K562 (cell line): ENCODE measurements around the gene NKAIN4. TPM values are rescaled to one million over a fixed set of nuclear protein-coding genes. Genes with fewer than 3 reads are reported as not detected.

Source experiments
- ATAC-seq: fragments of 200-7000 bp; cut with Tn5 transposase; 3 replicates; pipeline ENCODE4 v1.9.1; 2020; ENCODE audit warnings: moderate library complexity
- BruUV-seq: library from RNA; stranded (reverse); fragments of 400-500 nt; replicated peaks from 2 replicates; lab custom pipeline; 2021; lab: Mats Ljungman, UMichigan
- CTCF ChIA-PET: fragments of 300-600 bp; formaldehyde crosslinking; extraction: SDS; loops from one replicate; lab custom pipeline; 2021; ENCODE audit warnings: low intra/inter-chr PET ratio; lab: Yijun Ruan, JAX
- POLR2A ChIA-PET: fragments of 300-600, 350-650 bp; sonication (Branson Sonifier 250); formaldehyde crosslinking; extraction: SDS; loops from one replicate; lab custom pipeline; 2021; ENCODE audit warnings: antibody characterized with exemption, inconsistent platforms; lab: Yijun Ruan, JAX
- DNase-seq, 4 experiments: peaks; one replicate each; pipeline versions ENCODE4 v3.0.0 to v3.0.0-alpha.2; 2011 to 2018; ENCODE audit warnings: low spot score in 3 of 4, mixed read lengths in 3 of 4; ENCODE audit errors: extremely low read depth in 1 of 4
- FAIRE-seq: peaks from 2 replicates; lab custom pipeline; 2011; peaks lifted over from hg19 to GRCh38; lab: Jason Lieb, UNC
- H2AFZ ChIP-seq: 2 replicates; pipeline ENCODE4 v1.6.0; 2011; ENCODE audit warnings: low read depth, low read length, control low read depth, inconsistent platforms
- H3K27ac ChIP-seq: fragments of 200-600 bp; 3 replicates; pipeline ENCODE4 v1.8.0; 2011; ENCODE audit warnings: low read depth, mild to moderate bottlenecking, control low read depth, inconsistent platforms, low read length, moderate library complexity, mixed read lengths; ENCODE audit errors: extremely low read depth
- H3K27me3 ChIP-seq, 2 experiments: fragments of 300-600 bp in 1 of 2; 2 replicates in 1 of 2; 3 replicates in 1 of 2; pipeline versions ENCODE4 v1.6.0 to v1.8.0; 2011; ENCODE audit warnings: inconsistent platforms in 2 of 2, low read length in 2 of 2, mild to moderate bottlenecking in 1 of 2, mixed read lengths in 1 of 2, moderate library complexity in 1 of 2; ENCODE audit not compliant: control insufficient read depth in 2 of 2, insufficient read depth in 2 of 2
- H3K36me3 ChIP-seq: fragments of 300-600 bp; 3 replicates; pipeline ENCODE4 v1.8.0; 2011; ENCODE audit warnings: mild to moderate bottlenecking, low read length, inconsistent platforms; ENCODE audit not compliant: control insufficient read depth, insufficient read depth
- H3K4me1 ChIP-seq, 2 experiments: fragments of 200-600 bp in 1 of 2; replicated peaks in 1 of 2; 2 replicates in 1 of 2; 3 replicates in 1 of 2; pipeline versions ENCODE4 v1.5.1 to v1.8.0; 2011; ENCODE audit warnings: inconsistent platforms in 2 of 2, low read length in 2 of 2, mild to moderate bottlenecking in 1 of 2, mixed read lengths in 1 of 2, moderate library complexity in 1 of 2; ENCODE audit not compliant: control insufficient read depth in 2 of 2, insufficient read depth in 2 of 2
- H3K4me2 ChIP-seq: 2 replicates; pipeline ENCODE4 v1.6.1; 2011; ENCODE audit warnings: low read length, control low read depth, inconsistent platforms, mixed read lengths; ENCODE audit not compliant: insufficient read depth
- H3K4me3 ChIP-seq: fragments of 200-600 bp; sonication (generic), shearing (Covaris generic); 2 replicates; pipeline ENCODE4 v1.5.1; 2016; ENCODE audit warnings: control low read depth, inconsistent platforms
- H3K79me2 ChIP-seq: fragments of 200-600 bp; 3 replicates; pipeline ENCODE4 v1.8.0; 2011; ENCODE audit warnings: low read length, inconsistent platforms; ENCODE audit not compliant: control insufficient read depth, insufficient read depth
- H3K9ac ChIP-seq, 2 experiments: 2 replicates each; pipeline versions ENCODE4 v1.6.0 to v1.6.1; 2011; ENCODE audit warnings: low read depth in 2 of 2, low read length in 2 of 2, control low read depth in 1 of 2, inconsistent platforms in 1 of 2, mild to moderate bottlenecking in 1 of 2, mixed read lengths in 1 of 2; ENCODE audit not compliant: insufficient read depth in 1 of 2
- H3K9me1 ChIP-seq: one replicate; pipeline ENCODE4 v1.6.0; 2011; ENCODE audit warnings: inconsistent platforms, mild to moderate bottlenecking, low read length, moderate library complexity; ENCODE audit not compliant: control insufficient read depth, insufficient read depth
- H3K9me3 ChIP-seq: replicated peaks from 2 replicates; pipeline ENCODE4 v1.5.1; 2011; ENCODE audit warnings: low read depth, low read length, inconsistent platforms; ENCODE audit not compliant: control insufficient read depth, insufficient read depth
- H4K20me1 ChIP-seq: replicated peaks from 2 replicates; pipeline ENCODE4 v1.6.1; 2011; ENCODE audit warnings: low read length, inconsistent platforms, mixed read lengths; ENCODE audit not compliant: control insufficient read depth, insufficient read depth
- NCOA4 ChIP-seq: fragments of 450-650 bp; IDR thresholded peaks from 2 replicates; pipeline ENCODE4 v1.6.1; 2018; ENCODE audit warnings: mild to moderate bottlenecking; ENCODE audit not compliant: partially characterized antibody
- NFXL1 ChIP-seq: fragments of 450-650 bp; formaldehyde crosslinking; IDR thresholded peaks from 2 replicates; pipeline ENCODE4 v1.4.0; 2021; ENCODE audit warnings: mild to moderate bottlenecking
- WGBS: fragments of 100-300 bp; shearing (Covaris generic); methylation state at CpG from one replicate; pipeline ENCODE4 v1.1.6; 2016; ENCODE audit warnings: low coverage, mixed read lengths; ENCODE audit not compliant: insufficient coverage; ENCODE audit errors: missing lambda C conversion rate; 5-methylcytosine and 5-hydroxymethylcytosine counted together
- in situ Hi-C: fragments of 300-500 bp; cut with MboI; formaldehyde crosslinking; loops from 4 replicates; pipeline ENCODE4 v1.15.0; 2018; ENCODE audit warnings: inconsistent platforms, mixed read lengths
- intact Hi-C: fragments of 100-400 bp; cut with micrococcal nuclease; formaldehyde crosslinking; loops from 2 replicates; pipeline ENCODE4 v1.14.2; 2022
- polyA plus RNA-seq, 8 experiments: library from polyadenylated mRNA; depleted of rRNA in 4 of 8; stranded (reverse) in 5 of 8; unstranded in 3 of 8; fragments of >200 nt; fragmentation: Nextera tagmentation in 2 of 8; fragmentation: Illumina TruSeq in 1 of 8; extraction: Ambion mirVana in 2 of 8; extraction: Trizol in 1 of 8; gene quantifications; 2 replicates each; pipeline versions ENCODE4 v1.2.1 to v1.2.3, GENCODE V29; 2011 to 2014; ENCODE audit warnings: inconsistent platforms in 1 of 8, missing spikeins in 1 of 8
- total RNA-seq, 7 experiments: library from RNA; depleted of rRNA in 6 of 7; stranded (reverse); fragments of >200 nt in 6 of 7; fragmentation: Illumina TruSeq in 2 of 7; extraction: Trizol in 2 of 7; gene quantifications; 2 replicates each; pipeline versions ENCODE4 v1.2.1 to v1.2.3, GENCODE V29; 2011 to 2021; ENCODE audit warnings: low replicate concordance in 1 of 7
- TF ChIP-seq, protein P1 (sequence below): fragments of 250-450 bp; sonication (Bioruptor Pico); IDR thresholded peaks from 2 replicates; pipeline ENCODE4 v1.4.0; 2020
- TF ChIP-seq, protein P2 (sequence below): fragments of 450-650 bp; IDR thresholded peaks from 2 replicates; pipeline ENCODE4 v1.6.1; 2016
- TF ChIP-seq, protein P3 (sequence below): fragments of 450-650 bp; IDR thresholded peaks from 2 replicates; pipeline ENCODE4 v1.6.1; 2016; ENCODE audit warnings: mild to moderate bottlenecking, moderate library complexity

NKAIN4 gene
- total and polyA plus RNA-seq, 9 of the 15 experiments (the other 6 are each of a cell fraction or from before 2014, with no cell fraction given): not detected

DNA sequence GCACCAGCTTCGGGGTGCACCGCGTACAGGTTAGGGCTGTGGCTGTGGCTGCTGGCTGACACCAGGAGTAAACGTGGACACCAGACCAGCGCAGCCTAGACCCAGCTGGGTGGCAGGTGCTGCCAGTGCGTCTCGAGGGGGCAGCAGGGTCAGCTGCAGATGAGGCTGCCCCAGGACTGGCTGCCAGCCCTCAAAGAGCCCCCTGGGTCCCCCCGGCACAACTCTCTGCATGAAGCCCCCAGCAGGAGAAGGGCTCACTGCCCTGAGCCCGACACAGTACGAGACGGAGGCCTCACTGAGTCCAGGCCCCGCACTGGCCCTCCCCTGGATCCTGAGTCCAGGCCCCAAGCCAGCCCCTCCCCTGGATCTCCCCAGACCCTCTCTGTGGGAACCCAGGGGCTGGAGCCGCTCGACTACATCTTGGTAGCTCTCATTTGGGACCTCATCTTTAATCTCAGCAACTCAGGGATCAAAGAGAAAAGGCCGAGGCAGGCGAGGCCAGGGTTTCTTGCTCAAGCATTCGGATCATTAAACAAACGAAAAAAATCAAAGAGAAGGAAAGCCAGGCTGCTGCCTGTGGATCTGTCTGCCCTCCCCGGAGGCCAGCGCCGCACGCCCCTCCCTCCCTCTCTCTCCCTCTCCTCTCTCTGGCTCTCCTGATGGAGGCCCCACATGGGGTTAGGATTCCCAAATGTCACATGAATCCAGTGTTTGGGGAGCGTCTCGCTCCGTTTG is 7.0 kb upstream of the NKAIN4 start:
- no peak overlapping the region for H3K4me2 ChIP-seq
- no TSS peak for BruUV-seq
- H3K4me3 ChIP-seq: no peak overlapping the region
- H3K9ac ChIP-seq: no peak overlapping the region; a peak in 2 of 4 replicates
- peaks cover 29 to 66% of the 10 kb centered on the region in 2 experiments; a peak in 4 of 5 replicates for H3K27me3 ChIP-seq
- POLR2A ChIA-PET: interaction anchor here (0.7 kb wide), 1 partner anchor 12 kb away, joined by 3 read pairs; no protein-coding TSS in a partner anchor
- no peak for DNase-seq
- H3K36me3 ChIP-seq: no peaks in the 10 kb centered on the region
- no peak for FAIRE-seq
- no peak overlapping the region for H3K27ac ChIP-seq
- no peaks in the 10 kb centered on the region for H3K79me2 ChIP-seq
- H4K20me1 ChIP-seq: 0 out of 2 replicates have a peak, but pooled peaks cover 11% of the 10 kb centered on the region
- H3K9me3 ChIP-seq: no peaks in the 10 kb centered on the region
- peak; percentile 36; the same call in 1 of the 3 replicates for ATAC-seq
- H3K9me1 ChIP-seq: no peaks in the 10 kb centered on the region
- peaks cover 11 to 23% of the 10 kb centered on the region in 2 experiments for H3K4me1 ChIP-seq
- CTCF ChIA-PET: no interaction called here
- WGBS: 12% methylated on average over 25 of the region's 25 CpGs
- intact Hi-C loops: no loop called here
- H2AFZ ChIP-seq: no peak overlapping the region
- in situ Hi-C loops: no loop called here
- TF ChIP-seq NFXL1 (no peak), NCOA4 (no peak)
- TF ChIP-seq, protein P1, sequence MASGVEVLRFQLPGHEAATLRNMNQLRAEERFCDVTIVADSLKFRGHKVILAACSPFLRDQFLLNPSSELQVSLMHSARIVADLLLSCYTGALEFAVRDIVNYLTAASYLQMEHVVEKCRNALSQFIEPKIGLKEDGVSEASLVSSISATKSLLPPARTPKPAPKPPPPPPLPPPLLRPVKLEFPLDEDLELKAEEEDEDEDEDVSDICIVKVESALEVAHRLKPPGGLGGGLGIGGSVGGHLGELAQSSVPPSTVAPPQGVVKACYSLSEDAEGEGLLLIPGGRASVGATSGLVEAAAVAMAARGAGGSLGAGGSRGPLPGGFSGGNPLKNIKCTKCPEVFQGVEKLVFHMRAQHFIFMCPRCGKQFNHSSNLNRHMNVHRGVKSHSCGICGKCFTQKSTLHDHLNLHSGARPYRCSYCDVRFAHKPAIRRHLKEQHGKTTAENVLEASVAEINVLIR (CRISPR knock-in tag): no peak
- TF ChIP-seq, protein P2, sequence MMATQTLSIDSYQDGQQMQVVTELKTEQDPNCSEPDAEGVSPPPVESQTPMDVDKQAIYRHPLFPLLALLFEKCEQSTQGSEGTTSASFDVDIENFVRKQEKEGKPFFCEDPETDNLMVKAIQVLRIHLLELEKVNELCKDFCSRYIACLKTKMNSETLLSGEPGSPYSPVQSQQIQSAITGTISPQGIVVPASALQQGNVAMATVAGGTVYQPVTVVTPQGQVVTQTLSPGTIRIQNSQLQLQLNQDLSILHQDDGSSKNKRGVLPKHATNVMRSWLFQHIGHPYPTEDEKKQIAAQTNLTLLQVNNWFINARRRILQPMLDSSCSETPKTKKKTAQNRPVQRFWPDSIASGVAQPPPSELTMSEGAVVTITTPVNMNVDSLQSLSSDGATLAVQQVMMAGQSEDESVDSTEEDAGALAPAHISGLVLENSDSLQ: no peak
- TF ChIP-seq, protein P3, sequence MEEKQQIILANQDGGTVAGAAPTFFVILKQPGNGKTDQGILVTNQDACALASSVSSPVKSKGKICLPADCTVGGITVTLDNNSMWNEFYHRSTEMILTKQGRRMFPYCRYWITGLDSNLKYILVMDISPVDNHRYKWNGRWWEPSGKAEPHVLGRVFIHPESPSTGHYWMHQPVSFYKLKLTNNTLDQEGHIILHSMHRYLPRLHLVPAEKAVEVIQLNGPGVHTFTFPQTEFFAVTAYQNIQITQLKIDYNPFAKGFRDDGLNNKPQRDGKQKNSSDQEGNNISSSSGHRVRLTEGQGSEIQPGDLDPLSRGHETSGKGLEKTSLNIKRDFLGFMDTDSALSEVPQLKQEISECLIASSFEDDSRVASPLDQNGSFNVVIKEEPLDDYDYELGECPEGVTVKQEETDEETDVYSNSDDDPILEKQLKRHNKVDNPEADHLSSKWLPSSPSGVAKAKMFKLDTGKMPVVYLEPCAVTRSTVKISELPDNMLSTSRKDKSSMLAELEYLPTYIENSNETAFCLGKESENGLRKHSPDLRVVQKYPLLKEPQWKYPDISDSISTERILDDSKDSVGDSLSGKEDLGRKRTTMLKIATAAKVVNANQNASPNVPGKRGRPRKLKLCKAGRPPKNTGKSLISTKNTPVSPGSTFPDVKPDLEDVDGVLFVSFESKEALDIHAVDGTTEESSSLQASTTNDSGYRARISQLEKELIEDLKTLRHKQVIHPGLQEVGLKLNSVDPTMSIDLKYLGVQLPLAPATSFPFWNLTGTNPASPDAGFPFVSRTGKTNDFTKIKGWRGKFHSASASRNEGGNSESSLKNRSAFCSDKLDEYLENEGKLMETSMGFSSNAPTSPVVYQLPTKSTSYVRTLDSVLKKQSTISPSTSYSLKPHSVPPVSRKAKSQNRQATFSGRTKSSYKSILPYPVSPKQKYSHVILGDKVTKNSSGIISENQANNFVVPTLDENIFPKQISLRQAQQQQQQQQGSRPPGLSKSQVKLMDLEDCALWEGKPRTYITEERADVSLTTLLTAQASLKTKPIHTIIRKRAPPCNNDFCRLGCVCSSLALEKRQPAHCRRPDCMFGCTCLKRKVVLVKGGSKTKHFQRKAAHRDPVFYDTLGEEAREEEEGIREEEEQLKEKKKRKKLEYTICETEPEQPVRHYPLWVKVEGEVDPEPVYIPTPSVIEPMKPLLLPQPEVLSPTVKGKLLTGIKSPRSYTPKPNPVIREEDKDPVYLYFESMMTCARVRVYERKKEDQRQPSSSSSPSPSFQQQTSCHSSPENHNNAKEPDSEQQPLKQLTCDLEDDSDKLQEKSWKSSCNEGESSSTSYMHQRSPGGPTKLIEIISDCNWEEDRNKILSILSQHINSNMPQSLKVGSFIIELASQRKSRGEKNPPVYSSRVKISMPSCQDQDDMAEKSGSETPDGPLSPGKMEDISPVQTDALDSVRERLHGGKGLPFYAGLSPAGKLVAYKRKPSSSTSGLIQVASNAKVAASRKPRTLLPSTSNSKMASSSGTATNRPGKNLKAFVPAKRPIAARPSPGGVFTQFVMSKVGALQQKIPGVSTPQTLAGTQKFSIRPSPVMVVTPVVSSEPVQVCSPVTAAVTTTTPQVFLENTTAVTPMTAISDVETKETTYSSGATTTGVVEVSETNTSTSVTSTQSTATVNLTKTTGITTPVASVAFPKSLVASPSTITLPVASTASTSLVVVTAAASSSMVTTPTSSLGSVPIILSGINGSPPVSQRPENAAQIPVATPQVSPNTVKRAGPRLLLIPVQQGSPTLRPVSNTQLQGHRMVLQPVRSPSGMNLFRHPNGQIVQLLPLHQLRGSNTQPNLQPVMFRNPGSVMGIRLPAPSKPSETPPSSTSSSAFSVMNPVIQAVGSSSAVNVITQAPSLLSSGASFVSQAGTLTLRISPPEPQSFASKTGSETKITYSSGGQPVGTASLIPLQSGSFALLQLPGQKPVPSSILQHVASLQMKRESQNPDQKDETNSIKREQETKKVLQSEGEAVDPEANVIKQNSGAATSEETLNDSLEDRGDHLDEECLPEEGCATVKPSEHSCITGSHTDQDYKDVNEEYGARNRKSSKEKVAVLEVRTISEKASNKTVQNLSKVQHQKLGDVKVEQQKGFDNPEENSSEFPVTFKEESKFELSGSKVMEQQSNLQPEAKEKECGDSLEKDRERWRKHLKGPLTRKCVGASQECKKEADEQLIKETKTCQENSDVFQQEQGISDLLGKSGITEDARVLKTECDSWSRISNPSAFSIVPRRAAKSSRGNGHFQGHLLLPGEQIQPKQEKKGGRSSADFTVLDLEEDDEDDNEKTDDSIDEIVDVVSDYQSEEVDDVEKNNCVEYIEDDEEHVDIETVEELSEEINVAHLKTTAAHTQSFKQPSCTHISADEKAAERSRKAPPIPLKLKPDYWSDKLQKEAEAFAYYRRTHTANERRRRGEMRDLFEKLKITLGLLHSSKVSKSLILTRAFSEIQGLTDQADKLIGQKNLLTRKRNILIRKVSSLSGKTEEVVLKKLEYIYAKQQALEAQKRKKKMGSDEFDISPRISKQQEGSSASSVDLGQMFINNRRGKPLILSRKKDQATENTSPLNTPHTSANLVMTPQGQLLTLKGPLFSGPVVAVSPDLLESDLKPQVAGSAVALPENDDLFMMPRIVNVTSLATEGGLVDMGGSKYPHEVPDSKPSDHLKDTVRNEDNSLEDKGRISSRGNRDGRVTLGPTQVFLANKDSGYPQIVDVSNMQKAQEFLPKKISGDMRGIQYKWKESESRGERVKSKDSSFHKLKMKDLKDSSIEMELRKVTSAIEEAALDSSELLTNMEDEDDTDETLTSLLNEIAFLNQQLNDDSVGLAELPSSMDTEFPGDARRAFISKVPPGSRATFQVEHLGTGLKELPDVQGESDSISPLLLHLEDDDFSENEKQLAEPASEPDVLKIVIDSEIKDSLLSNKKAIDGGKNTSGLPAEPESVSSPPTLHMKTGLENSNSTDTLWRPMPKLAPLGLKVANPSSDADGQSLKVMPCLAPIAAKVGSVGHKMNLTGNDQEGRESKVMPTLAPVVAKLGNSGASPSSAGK: no peak
